ENCODE measurements around the gene TRPV6.

The TRPV6 gene

GRCh38 chr7:142885311-142886230, at the start of gene TRPV6:
TSS of gene TRPV6 (minus strand) at chr7:142885745.
- DNase-seq, result no peak

GRCh38 chr7:142934056-142934455, 48.5 kb upstream of the TRPV6 start:
- DNase-seq, result no peak

GRCh38 chr7:142933624-142934023, 48.1 kb upstream of the TRPV6 start, which contains the start of gene TRPV5:
TSS of gene TRPV5 (minus strand) at chr7:142933746. CDS start at chr7:142933459, 287 bp downstream.
- no peak for DNase-seq

- DNase-seq, result no peak
Observed at GRCh38 chr7:142933092-142933475, 47.5 kb upstream of the TRPV6 start.

- DNase-seq, result no peak
Observed at GRCh38 chr7:142932386-142933091, 47.0 kb upstream of the TRPV6 start.

- no peak for DNase-seq
Observed at GRCh38 chr7:142930126-142930730, 44.7 kb upstream of the TRPV6 start.

GRCh38 chr7:142927949-142928348, 42.4 kb upstream of the TRPV6 start:
- no peak for DNase-seq

- DNase-seq, result no peak
Observed at GRCh38 chr7:142927085-142927745, 41.7 kb upstream of the TRPV6 start.

GRCh38 chr7:142925413-142925812, 39.9 kb upstream of the TRPV6 start:
- DNase-seq, result no peak

- DNase-seq, result no peak
Observed at GRCh38 chr7:142923391-142923790, 37.8 kb upstream of the TRPV6 start.

GRCh38 chr7:142919656-142920055, 34.1 kb upstream of the TRPV6 start:
- no peak for DNase-seq

- DNase-seq, result no peak
Observed at GRCh38 chr7:142918901-142919300, 33.4 kb upstream of the TRPV6 start.

- no peak for DNase-seq
Observed at GRCh38 chr7:142917447-142917846, 31.9 kb upstream of the TRPV6 start.

GRCh38 chr7:142916508-142916907, 31.0 kb upstream of the TRPV6 start:
- DNase-seq, result no peak

- DNase-seq, result no peak
Observed at GRCh38 chr7:142915315-142915714, 29.8 kb upstream of the TRPV6 start.

GRCh38 chr7:142914121-142914520, 28.6 kb upstream of the TRPV6 start:
- DNase-seq, result no peak

- DNase-seq, result no peak
Observed at GRCh38 chr7:142913566-142913965, 28.0 kb upstream of the TRPV6 start.

GRCh38 chr7:142913051-142913450, 27.5 kb upstream of the TRPV6 start:
- no peak for DNase-seq

- DNase-seq, result no peak
Observed at GRCh38 chr7:142910481-142910880, 24.9 kb upstream of the TRPV6 start.

GRCh38 chr7:142910031-142910433, 24.5 kb upstream of the TRPV6 start:
- DNase-seq, result peak; percentile 42

- peak; percentile 48 for DNase-seq
Observed at GRCh38 chr7:142908921-142909890, 23.7 kb upstream of the TRPV6 start.

- no peak for DNase-seq
Observed at GRCh38 chr7:142908290-142908689, 22.7 kb upstream of the TRPV6 start.
